ENCODE results near the gene MAPKAP1.

The MAPKAP1 gene

GRCh38 chr9:125565126-125565525, 141.9 kb downstream of the MAPKAP1 start:
- ATAC-seq, result no peak
- TF ChIP-seq ZNF8 (CRISPR knock-in tag; IDR thresholded peaks at IDR 0.05) (no peak), ZNF565 (CRISPR knock-in tag; conservative IDR thresholded peaks at IDR 0.05; ENCODE audit: low read depth) (no peak), CREB5 (CRISPR knock-in tag; IDR thresholded peaks at IDR 0.05; ENCODE audit: low read depth) (no peak), GLIS3 (CRISPR knock-in tag; IDR thresholded peaks at IDR 0.05) (no peak), ZFP30 (CRISPR knock-in tag; IDR thresholded peaks at IDR 0.05) (no peak), ISL1 (CRISPR knock-in tag; IDR thresholded peaks at IDR 0.05) (no peak), CSRNP3 (CRISPR knock-in tag; IDR thresholded peaks at IDR 0.05) (no peak), BACH2 (CRISPR knock-in tag; IDR thresholded peaks at IDR 0.05; ENCODE audit: borderline replicate concordance) (no peak), ZC3H10 (CRISPR knock-in tag; IDR thresholded peaks at IDR 0.05) (no peak), ESRRG (CRISPR knock-in tag; IDR thresholded peaks at IDR 0.05) (no peak), TCF4 (CRISPR knock-in tag; IDR thresholded peaks at IDR 0.05; ENCODE audit: borderline replicate concordance) (no peak), PATZ1 (CRISPR knock-in tag; IDR thresholded peaks at IDR 0.05; ENCODE audit: borderline replicate concordance) (no peak), ZNF70 (CRISPR knock-in tag; IDR thresholded peaks at IDR 0.05) (no peak), OSR1 (CRISPR knock-in tag; IDR thresholded peaks at IDR 0.05) (no peak), ZFP3 (CRISPR knock-in tag; IDR thresholded peaks at IDR 0.05) (no peak), ARNTL (CRISPR knock-in tag; IDR thresholded peaks at IDR 0.05; ENCODE audit: borderline replicate concordance, low read depth) (no peak), POU6F1 (CRISPR knock-in tag; IDR thresholded peaks at IDR 0.05; ENCODE audit: borderline replicate concordance, low read depth) (no peak), TOX (CRISPR knock-in tag; IDR thresholded peaks at IDR 0.05; ENCODE audit: borderline replicate concordance) (no peak)

GRCh38 chr9:125564631-125565030, 142.4 kb downstream of the MAPKAP1 start:
- no peak for TF ChIP-seq CSDC2 (CRISPR knock-in tag; IDR thresholded peaks at IDR 0.05)
- no peak for TF ChIP-seq PATZ1 (CRISPR knock-in tag; IDR thresholded peaks at IDR 0.05; ENCODE audit: borderline replicate concordance)
- TF ChIP-seq ARNTL (CRISPR knock-in tag; IDR thresholded peaks at IDR 0.05; ENCODE audit: borderline replicate concordance, low read depth), result no peak
- TF ChIP-seq CREB5 (CRISPR knock-in tag; IDR thresholded peaks at IDR 0.05; ENCODE audit: low read depth), result no peak
- TF ChIP-seq POU6F1 (CRISPR knock-in tag; IDR thresholded peaks at IDR 0.05; ENCODE audit: borderline replicate concordance, low read depth), result no peak
- no peak for TF ChIP-seq ZFP30 (CRISPR knock-in tag; IDR thresholded peaks at IDR 0.05)
- TF ChIP-seq ZNF8 (CRISPR knock-in tag; IDR thresholded peaks at IDR 0.05), result no peak
- TF ChIP-seq CSRNP3 (CRISPR knock-in tag; IDR thresholded peaks at IDR 0.05), result no peak
- no peak for TF ChIP-seq OSR1 (CRISPR knock-in tag; IDR thresholded peaks at IDR 0.05)
- ATAC-seq, result no peak
